Activated naive CD8-positive, alpha-beta T cell treated with anti-CD3 and anti-CD28 coated beads, Interleukin-2, amount 50 U/mL, for 16 hours (primary cell): ENCODE data around the gene FOXL3.

ENCODE experiments used
- DNase-seq: peaks from one replicate; pipeline ENCODE4 v3.0.0-alpha.2; 2020; ENCODE audit warnings: low read depth, low spot score

The FOXL3 gene

DNA sequence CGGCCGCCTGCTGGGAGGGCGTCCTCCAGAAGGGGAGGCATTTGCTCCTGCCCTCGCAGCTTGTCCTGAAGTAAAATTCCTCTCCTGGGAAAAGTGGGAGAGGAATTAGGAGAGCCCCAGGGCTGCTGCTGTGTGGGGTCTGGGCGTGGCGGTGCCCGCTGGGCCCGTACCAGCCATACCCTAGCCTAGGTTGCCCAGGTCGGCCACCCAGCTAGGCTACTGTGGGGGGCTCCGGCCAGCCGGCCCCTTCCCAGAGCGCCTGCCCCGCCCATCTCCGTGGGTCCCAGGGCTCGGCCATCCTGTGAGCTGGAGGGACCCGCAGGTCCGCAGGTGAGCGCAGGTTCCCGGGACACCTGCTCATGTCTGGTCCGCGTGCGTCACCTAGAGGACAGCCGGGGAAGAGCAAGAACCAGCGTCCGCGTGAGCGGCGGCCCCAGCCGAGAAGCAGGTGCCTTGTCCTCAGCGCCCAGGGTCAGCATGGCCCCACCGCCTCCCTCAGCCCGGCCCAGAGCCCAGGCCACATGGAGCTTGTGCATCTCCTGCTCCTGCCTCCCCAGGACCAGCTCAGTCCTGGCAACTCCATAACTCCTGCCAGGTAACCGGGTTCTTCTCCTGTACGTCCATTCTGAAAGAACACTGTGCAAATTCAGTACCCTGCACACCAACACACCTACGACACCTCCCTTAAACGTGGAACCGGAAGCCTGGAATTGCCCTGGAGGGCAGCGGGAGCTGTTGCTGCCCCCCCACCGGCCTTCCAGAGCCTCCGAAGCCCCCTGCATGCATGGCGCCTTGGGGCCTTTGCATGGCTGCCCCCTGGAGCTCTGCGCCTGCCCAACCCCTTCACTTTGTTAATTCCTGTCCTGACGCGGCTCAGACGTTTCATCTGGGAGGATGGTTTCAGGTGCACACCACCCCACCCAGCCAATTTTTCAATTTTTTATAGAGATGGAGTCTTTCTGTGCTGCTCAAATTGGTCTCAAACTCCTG lies 22.8 kb upstream of the FOXL3 start:
- DNase-seq: no peak

DNA sequence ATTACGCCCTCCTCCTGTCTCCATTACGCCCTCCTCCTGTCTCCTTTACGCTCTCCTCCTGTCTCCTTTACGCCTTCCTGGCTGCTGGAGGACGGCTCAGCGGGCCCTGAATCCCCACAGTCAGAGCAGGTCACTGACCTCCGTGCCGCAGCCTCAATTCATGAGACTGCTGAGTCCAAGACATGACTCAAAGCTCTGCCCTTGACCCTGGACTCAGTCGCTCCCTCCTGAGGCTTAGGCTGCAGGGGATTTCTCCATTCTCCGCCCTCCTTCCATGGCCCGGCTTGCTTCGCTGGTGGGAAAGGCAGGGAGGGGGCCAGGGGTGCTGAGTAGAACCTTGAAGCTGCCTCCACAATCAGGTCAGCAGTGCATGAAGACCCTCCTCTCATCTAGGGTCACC lies 21.0 kb upstream of the FOXL3 start:
- no peak for DNase-seq

DNA sequence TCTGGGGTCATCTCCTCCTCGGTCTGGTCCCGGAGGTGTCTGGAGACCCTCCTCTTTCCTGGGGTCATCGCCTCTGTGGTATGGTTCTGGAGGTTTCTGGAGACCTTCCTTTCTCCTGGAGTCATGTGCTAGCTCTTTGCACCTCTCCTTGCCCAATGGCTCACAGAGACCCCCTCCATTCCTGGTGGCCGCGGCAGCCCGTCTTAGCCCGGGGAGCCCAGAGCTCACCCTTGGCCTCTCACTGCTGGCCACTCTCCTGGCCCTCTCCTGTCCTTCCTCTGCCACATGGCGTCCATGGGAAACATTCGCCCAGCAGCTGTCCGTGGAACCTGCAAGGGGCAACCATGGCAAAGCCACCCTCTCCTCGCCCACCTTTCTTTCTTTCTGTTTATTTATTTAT lies 20.2 kb upstream of the FOXL3 start:
- DNase-seq: no peak

DNA sequence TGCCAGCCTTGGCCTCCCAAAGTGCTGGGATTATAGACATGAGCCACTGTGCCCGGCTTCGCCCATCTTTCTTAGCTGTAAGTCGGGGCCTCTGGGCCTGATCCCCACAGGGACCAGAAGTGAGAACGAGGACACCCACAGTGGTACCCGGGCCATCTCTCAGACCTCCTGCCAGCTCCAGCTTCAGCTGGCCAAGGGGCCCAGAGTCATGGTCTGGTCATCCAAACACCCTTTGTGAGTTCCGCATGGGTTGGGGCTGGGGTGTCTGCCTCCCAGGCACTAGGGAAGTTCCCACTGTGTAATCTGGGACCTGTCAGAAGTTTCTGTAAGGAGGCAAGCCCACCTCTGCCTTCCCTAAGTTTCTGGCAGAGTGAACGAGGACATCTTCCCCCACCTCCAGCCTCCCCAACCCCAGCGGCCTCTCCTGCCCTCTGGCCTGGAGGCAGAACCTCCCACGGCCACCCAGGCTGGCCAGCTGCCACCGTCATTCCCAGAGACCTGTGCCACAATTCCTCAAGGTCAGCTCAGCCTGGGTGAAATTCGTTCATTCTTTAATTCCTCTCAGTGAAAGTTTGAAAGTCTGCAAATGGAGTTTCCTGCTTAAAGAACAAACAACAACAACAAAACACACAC lies 19.5 kb upstream of the FOXL3 start:
- DNase-seq: no peak

DNA sequence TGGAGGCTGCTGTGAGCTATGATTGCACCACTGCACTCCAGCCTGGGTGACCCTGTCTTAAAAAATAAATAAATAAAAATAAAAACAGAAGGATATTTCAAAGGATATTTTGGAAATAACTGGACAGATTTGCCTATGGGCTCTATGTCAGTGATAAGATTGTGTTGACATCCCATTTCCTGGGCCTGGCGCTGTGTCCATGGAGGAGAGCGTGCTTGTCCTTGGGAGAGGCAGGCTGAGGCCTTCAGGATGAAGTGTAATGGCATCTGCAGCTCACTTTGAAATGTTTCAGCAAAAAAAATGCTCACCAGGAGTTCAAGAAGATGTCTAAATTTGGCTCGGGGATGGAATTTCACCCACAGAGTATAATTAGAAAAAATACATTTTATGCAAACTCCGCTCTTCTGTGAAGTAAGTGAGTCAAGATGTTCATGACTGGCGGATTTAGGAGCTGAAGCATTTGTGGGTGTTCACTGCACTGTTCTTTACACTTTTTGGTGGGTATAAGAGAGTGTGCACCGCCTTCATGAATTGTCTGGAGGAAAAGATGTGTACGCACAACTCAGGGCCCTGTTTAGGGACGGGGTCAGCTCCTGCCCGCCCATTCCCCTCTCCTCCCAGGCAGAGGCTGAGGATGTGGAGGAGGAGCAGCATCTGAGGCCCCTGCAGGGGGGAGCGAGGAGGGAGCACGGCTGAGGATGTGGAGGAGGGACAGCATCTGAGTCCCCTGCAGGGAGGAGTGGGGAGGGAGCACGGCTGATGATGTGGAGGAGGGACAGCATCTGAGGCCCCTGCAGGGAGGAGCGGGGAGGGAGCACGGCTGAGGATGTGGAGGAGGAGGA lies 18.5 kb upstream of the FOXL3 start:
- DNase-seq: no peak

DNA sequence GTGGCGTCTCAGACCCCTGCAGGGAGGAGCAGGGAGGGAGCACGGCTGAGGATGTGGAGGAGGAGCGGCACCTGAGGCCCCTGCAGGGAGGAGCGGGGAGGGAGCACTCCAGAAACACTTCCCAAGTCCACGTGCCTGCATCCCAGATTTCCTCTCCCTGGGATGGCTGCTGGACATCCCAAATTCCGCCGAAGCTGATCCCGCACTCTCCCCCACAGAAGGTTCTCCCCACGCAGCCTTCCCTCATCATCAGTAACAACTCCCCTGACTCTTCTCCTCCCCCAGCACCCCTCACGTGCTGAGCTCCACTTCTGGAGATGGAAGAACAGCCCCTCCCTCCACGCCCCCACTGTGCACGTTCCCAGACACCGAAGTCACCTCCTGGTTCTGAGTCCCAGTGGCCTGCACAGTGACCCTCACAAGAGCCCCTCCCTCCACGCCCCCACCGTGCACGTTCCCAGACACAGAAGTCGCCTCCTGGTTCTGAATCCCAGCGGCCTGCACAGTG lies 17.8 kb upstream of the FOXL3 start:
- no peak for DNase-seq

DNA sequence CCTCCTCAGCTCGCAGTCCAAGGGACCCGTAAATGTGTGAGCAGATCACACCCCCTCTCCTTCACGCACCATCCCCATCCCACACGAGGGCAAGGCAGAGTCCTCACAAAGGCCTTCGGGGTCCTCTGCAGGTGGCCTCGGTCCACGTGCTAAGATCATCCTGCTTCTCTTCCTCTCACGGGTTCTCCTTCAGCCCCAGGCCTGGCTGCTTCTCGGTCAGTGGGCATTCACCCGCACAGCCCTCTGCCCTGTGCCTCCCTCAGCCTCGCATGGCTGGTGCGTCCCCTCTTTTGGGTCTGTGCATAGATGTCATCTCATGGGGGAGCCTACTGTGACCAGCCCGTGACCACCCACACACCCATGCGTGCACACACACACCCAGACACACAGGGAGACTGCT lies 17.3 kb upstream of the FOXL3 start:
- no peak for DNase-seq

DNA sequence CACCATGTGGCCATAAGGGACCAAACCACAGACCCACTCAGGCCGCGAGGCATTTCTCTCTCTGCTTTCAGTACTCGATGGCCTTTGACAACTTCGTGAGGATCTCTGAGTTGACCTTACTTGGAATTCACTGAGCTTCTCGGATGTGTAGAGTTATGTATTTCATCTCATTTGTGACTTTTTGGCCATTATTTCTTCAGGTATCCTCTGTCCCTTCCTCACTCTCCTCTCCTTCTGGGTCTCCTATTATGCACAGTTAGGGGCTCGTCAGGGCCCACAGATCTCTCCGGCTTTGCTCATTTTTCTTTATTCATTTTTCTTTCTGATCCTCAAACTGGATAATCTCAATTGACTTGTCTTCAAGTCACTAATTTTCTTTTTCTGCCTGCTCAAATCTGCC lies 16.6 kb upstream of the FOXL3 start:
- no peak for DNase-seq

DNA sequence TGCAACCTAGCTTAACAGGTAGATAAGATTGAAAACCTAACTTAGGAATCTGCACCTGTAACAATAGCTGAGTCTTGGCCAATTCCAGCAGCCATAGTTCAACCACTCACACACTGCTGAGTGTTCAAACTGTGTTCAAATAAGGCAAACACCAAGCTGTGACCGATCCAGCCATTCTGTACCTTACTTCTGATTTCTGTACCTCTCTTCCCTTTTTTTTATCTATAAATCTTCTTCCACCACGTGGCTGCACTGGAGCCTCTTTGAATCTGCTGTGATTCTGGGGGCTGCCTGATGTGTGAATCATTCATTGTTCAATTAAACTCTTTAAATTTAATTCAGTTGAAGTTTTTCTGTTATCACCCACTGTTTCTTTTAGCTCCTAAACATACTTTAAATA lies 15.7 kb upstream of the FOXL3 start:
- no peak for DNase-seq

DNA sequence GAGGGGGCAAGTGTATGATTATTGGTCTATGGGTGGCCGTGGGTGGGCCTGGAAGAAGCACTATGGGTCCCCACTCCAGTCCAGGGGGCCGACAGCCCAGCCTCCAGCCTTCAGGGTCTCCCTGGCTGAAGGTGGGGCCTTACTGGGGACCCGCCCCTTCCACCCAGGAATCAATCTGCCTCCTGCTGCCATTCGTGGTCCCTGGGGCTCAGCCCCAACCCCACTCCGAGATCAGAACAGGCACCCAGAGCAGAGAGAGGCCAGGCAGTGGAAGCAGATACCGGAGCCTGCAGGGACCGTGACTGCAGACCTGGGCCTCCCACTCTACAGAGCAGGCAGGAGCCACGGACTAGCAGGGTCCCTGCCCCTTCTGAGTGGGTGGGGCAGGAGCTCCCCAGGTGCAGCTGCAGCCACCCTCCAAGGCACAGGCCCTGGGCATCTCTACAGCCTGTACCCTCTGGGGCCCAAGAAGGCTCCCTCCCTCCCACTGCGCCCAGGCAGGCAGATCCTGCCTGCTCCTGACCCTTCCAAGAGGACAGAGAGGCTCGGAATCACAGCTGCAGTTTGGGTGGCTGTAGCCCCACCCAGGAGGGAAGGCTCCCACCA lies 13.6 kb upstream of the FOXL3 start:
- DNase-seq: no peak

DNA sequence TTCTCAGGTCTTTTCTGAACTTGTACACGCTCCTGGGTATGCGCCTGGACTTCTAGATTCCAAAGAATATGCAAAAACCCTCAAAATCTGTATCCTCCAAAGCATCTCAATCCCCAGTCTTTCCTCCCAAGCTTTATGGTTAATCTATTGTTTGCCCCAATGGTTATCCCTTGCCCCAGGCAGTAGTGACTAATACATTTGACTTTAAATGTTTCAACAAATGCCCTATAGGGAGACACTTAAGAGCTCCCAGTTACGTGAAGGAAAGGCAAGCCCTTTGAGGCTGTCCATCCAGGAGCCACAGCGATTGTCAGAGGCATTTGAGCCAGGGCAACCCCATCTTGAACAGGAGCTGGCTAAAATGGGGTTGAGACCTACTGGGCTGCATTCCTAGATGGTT lies 12.7 kb upstream of the FOXL3 start:
- DNase-seq: no peak

DNA sequence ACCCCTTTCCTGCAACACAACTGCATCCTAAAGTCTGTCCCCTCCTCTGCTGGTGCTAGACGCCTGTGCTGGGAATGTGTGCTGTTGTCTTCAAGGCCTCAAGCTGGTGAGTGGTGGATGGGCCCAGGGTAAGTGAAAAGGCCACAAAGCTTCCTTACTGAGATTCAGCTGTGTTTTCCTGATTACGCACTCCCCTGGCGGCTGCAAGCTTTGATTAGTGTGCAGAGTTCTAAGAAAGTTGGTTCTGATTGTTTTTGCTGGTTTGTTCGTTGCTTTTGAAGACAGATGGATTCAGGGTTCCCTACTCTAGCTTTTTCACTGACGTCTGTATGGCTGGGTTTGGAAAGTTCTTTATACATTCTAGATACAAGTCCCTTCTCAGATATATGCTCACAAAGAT lies 11.9 kb upstream of the FOXL3 start:
- no peak for DNase-seq

DNA sequence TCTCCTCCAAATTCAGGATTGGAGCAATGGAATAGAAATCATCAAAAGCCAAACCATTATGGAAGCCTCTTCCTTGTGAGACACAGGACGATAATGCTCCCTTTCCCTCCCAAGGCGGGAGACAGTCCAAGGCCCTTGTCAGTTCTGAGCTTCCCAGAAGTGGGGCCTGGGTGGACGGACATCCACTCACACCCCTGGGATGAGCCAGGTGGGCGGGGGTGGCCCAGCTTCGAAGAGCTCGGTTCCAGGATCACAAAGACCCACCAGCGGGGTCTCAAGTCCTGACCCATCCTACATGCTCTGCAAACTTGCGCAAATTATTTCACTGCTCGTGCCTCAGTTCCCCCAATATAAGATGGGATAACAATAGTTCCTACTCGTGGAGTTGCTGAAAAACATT lies 10.1 kb upstream of the FOXL3 start:
- no peak for DNase-seq

DNA sequence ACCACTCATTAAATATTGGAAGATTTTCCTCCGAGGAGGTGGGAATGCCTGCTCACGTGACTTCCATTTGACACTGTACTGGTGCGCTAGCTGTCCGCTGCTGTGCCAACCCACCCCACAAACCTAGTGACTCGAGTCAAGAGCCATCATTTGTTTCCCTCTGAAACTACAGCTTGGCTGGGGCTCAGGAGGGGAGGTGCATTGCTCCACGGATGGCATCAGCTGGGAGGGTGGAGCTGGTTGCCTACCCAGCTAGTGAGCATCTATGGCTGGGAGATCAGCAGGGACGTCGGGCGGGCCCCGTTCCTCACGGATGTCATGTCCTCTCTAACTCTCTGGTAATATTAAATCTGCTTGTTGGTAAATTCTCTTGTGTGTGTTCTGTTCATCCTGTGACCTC lies 9.5 kb upstream of the FOXL3 start:
- no peak for DNase-seq

DNA sequence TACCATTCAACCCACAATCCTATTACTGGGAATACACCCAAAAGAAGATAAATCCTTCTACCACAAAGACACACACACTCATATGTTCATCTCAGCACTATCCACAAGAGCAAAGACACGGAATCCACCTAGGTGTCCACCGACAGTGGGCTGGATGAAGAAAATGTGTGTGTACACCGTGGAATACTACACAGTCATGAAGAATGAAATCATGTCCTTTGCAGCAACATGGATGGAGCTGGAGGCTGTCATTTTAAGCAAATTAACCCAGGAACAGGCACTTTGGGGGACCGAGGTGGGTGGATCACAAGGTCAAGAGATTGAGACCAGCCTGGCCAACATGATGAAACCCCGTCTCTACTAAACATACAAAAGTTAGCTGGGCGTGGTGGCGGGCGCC lies 8.3 kb upstream of the FOXL3 start:
- no peak for DNase-seq

DNA sequence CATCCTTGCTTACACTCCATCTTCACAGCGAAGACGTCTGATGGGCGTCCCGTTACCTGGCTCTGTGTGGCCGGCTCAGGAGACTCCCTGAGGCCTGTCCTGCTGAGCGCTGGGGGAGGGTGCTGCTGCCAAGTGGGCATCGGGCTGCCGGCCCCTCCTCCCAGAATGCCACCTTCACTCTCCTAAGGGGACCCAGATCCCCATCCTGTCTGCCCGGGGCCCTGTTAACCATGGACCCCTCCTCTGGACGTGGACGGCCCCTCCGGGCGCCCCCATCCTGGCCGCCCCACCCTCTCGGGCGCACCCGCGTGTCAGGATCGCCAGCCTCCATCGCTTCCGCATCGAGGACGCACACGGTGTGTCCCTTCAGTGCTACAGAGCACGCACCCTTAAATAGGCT lies 7.3 kb upstream of the FOXL3 start:
- DNase-seq: no peak

DNA sequence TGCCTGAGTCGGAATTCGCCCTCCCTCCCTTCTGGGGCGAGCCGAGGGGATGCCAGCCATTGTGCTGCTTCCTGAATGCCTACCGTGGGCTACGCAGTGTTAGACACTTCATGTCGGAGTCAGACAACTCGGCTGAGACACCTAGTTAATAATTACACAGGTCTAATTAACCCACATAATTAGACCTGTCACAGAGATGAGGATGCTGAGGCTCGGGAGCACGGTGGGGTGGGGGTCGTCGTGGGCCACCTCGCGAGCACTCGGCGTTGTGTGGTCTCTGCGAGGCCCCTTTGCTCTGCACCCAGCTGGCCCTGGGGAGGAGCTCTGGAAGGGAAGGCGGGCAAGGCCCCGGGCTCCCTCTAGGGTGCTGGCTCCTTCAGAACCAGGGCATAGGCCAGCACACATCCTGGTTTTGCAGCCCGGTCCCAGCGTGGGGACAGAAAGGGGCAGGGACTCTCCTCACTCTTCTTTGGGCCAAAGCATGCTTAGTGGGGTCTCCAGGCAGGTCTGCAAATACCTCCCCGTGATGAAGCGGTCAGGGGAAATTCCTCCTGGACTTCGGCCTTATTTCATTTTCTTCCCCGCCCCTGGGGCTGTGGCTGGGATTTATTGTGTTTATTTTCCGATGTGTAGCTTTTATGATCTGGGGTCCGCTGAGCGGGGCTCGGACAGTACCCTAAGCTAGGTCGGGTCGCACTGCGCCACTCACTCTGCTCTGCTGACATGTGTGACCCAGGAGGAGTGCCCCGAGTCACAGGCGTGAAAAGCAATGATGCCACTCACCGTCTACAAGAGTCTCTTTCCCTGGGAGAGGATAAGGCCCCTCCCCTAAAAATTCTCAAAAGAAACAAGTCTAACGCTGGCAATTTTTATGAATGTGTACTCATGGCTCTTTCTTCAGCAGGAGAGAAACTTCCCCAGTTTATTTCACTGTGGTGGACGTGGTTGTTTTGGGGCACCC lies 4.9 kb upstream of the FOXL3 start:
- no peak for DNase-seq

DNA sequence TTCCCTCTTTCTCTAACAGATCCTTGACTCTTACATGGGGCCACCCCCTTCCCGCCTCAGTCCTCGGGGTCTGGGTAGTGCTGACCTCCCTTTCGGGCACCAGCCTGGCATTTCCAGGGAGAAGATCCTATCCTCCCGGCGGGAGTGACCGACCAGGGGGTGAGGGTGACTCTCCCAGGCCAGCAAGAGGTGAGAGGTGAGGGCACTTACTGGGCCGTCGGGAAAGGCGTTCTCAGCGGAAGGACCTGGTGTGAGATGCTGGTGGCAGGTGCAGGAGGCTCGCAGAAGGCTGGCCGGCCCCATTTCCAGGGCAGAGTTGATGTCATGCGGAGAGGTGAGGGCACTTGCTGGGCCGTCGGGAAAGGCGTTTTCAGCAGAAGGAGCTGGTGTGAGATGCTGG lies 4.2 kb upstream of the FOXL3 start:
- no peak for DNase-seq

DNA sequence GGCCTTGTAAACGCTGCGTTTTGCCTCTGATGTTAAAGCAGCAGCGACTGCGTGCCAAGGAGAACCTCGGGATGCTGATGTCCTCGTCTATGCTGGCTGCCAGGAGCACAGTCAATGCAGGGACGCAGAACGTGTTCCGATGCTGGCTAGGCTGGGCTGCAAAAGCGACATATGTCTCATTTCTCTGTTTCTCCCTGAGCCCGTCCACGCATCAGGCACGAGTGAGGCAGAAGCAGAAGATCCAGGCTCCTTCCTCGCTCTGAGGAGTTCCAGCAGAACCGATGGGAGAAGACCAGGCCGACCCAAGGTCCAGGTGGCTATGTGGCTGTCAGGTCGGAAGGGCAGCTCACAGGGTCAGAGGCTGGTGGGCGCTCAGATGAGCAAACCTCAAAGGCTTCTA lies 3.7 kb upstream of the FOXL3 start:
- DNase-seq: no peak

DNA sequence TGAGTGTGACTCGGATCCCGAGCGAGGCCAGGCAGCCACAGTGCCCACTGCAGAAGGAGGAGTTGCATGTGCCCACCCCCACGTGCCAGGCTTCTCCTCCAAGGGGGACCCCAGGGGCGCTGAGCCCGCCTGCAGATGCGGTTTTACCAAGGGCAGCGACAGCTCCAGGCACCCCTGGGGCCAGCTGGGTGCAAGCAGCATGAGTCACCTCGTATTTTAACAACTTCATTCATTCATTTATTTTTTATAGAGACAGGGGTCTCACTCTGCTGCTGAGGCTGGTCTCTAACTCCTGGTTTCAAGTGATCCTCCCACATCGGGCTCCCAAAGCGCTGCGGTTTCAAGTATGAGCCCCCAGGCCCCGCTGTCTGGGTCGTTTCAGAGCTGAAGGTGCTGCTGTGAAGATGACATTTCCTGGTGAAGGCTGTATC lies 1.3 kb upstream of the FOXL3 start:
- no peak for DNase-seq
